Gastrocnemius medialis (tissue), 4 donors: ENCODE measurements around the gene ITGB5.

Source experiments
- CTCF ChIP-seq, 5 experiments: fragments of 450-650 bp in 3 of 5; fragments of 200-600 bp in 2 of 5; sonication (generic) in 2 of 5; IDR thresholded peaks in 4 of 5; conservative IDR thresholded peaks in 1 of 5; 1 replicate in 4 of 5; 2 replicates in 1 of 5; pipeline ENCODE4 v1.5.1; 2016 to 2019; ENCODE audit warnings: antibody characterized with exemption in 5 of 5, mild to moderate bottlenecking in 3 of 5, moderate library complexity in 3 of 5
- POLR2A ChIP-seq, 2 donors: fragments of 450-650 bp; IDR thresholded peaks; one replicate each; pipeline ENCODE4 v1.6.1; 2017; ENCODE audit warnings: antibody characterized with exemption in 2 of 2, mild to moderate bottlenecking in 2 of 2, moderate library complexity in 2 of 2

- TF ChIP-seq CTCF (IDR thresholded peaks at IDR 0.05 in 4 of 5, conservative IDR thresholded peaks at IDR 0.05 in 1 of 5) (no peak), POLR2A (IDR thresholded peaks at IDR 0.05) (no peak)
These were observed 50.7 kb downstream of the ITGB5 start for GRCh38 chr3:124836448-124836847.
